ENCODE data around the gene FAM209B.
"Not testable (repeated sequence)": the region's sequence is repeated elsewhere in the genome, so short reads cannot be mapped to it uniquely, and the experiment has no call there.

FAM209B gene

GRCh38 chr20:56542489-56543030, 9.5 kb downstream of the FAM209B start:
- no peak for DNase-seq

GRCh38 chr20:56551571-56551970, 18.5 kb downstream of the FAM209B start:
- no peak for DNase-seq

DNA sequence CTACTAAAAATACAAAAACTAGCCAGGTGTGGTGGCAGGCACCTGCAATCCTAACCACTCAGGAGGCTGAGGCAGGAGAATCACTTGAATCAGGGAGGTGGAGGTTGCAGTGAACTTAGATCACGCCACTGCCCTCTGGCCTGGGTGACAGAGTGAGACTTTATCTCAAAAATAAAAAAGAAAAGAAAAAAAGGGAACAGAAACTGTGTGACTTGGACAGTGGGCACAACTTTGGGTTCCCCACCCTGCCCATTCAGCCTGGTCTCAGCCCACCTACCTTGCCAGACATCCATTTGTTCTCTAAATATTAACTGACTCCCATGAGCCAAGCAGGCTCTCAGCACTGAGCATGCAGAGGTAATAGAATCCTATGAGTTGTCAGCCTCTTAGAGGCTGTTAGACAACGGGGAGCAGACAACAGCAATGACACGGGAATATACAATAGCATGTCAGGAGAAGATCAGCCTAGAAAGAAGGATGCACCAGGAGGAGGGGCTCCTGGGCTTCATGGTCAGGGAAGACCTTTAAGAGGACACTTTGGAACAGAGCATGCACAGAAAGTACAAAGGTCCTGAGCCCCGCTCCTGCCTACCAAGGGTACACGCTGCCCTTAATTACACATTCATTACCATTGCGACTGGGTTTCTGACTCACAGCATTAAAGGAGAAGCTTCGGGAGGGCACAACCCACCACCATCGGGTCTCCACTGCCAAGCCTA, 20.0 kb downstream of the FAM209B start:
- no peak for DNase-seq

DNA sequence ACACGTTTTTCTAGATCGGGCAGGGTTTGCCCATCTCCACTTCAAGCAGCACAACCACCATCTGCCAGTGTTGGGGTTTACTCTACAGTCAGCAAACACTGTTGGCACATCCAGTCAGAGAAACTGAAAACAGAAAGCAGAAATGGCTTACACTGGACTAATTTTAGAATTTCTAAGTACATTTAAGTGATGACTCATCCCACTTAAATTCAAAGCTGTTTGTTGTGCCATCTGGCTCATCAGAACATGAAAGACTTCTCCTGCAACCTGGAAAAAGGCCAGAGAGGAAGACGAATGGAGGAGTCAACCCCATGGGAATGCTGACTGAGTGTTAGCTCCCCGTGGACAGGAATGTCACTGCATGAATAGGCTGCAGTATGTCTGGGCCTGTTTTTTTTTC, 21.8 kb downstream of the FAM209B start:
- DNase-seq, result no peak

DNA sequence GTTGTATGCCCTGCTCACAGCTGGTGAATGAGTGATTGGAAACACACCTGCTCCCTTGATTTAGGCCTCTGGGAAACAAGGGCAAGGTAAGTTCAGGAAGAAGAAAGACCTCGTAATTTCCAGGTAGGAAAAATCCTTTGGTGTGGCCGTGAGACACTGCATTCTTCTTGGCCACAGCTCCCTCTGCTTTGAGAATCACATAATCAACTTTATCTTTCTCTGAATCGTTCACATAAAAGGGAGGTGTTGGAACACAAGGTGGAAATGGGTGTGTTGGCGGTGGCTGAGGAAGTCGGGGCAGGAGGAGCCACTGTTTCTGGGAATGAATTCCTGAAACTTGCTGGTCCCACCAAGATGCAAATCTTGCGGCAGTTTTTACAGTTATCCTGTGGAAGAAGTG, 25.9 kb downstream of the FAM209B start:
- no peak for DNase-seq

GRCh38 chr20:56564526-56564925, 31.5 kb downstream of the FAM209B start:
- not testable (repeated sequence) for DNase-seq

DNA sequence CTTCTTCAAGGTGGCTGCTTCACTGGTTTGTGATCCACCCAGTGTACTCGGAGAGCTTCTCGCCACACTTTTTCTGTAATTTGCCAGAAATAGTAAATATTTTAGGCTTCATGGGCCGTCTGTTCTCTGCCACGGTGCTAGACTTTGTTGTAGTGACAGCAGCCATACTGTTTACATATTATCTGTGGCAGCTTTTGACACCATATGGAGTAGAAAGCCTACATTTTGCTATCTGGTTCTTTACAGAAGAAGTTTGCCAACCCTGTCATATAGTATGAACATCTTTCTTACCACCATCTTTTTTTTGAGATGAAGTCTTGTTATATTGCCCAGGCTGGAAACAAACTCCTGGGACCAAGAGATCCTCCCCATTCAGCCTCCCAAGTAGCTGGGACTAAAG, 32.5 kb downstream of the FAM209B start:
- no peak for DNase-seq

DNA sequence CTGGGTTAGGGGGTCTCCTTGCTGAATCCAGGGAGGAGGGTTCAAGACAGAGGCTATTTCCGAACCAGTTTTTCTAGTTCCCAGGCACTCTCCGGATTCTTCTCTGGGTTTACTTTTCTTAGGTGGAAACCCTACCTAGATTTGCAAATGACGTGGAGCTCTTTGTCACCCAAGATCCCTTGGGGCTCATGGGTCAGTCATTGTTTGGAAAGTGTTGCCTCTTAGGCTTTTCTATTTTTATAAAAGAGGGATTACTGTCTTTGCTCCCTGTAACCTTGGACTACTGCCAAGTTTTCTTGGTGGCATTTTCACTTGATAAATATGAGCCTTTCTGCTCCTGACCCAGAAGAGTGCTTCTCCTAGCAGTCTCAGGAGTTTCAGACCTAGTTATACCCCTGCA, 33.6 kb downstream of the FAM209B start:
- DNase-seq, result no peak

- no peak for DNase-seq
Measured at GRCh38 chr20:56570832-56571231, 37.8 kb downstream of the FAM209B start.

GRCh38 chr20:56572172-56572571, 39.1 kb downstream of the FAM209B start:
- no peak for DNase-seq

GRCh38 chr20:56573986-56574385, 40.9 kb downstream of the FAM209B start:
- DNase-seq, result no peak

DNA sequence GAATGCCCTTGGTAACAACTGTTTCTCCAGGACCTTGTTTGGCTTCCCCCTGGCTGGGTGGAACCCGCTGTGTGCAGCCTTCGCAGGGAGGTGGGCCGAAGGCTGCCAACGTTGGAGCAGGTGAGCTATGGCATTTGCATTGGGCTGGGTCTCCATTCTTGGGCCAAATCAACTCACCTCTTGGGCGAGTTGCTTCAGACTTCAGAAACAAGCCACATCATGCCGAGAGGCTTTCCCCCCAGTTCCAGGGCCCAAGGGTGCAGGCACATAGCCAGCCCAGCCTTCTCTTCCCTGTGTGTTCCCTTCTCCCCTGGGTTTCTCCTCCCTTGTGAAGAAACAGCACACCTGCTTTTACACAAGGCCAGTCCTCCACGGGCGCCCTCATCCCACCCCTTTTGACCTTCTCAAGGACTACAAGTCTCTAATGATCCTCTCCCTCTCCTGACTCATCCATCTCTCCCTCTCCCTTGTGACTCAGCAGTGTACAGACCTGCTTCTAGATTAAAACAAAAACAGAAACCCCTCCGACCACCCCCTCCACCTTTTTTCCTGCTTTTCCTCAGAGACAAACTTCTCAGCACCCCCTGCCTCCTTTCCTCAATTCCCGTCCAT, 41.6 kb downstream of the FAM209B start:
- no peak for DNase-seq

DNA sequence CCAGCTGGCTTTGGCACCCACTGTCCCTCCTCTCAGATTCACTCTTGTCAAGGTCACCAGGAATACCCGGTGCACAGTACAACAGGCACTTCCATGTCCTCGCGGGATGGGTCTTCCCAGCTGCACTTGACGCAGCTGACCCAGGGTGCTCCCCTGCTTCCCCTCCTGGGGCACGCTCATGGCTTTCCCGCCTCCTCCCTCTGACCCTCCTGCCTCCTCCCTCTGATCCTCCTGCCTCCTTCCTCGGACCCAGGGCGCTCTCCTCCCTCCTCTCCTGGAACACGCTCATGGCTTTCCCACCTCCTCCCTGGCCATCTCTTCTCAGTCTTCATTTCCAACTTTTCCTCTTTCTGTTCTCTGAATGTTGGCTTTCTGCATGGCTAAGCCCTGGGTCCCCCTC, 42.1 kb downstream of the FAM209B start:
- no peak for DNase-seq

DNA sequence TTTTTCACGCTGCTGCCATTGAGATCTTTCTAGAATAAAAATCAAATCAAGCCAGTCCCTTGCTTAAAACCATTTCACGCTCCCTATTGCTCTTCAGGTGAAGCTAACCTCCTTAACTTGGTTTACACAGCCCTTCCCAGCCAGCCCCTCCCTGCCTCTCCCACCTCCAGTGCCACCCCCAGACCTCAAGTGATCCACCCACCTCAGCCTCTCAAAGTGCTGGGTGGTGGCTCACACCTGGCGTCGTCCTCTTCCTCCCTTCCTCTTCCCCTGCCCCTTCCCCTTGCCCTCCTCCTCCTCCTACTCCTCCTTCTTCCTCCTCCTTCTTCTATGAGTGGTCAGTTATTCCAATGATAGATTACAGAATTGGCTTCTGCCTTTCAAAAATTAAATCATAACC, 42.9 kb downstream of the FAM209B start:
- no peak for DNase-seq

DNA sequence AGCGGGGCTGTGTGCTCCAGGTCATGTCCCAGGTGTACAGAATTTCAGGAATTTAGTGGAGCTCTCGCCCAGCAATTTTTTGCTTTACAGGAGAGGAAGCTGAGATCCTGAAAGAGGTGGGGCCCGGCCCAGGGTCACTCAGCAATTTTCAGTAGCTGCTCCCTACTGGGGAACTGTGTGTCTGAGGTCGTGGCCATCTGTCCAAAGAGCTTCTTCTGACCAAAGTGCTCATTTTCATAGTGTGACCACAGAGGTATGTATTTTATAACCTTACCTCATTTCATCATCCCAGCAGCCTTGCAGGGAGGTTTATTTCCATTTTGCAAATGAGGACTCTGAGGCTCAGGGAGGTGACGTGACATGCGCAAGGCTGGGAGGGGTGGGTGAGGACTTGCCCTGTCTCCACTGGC, 46.3 kb downstream of the FAM209B start:
- no peak for DNase-seq

- DNase-seq, result no peak
Measured at GRCh38 chr20:56580226-56580625, 47.2 kb downstream of the FAM209B start.

DNA sequence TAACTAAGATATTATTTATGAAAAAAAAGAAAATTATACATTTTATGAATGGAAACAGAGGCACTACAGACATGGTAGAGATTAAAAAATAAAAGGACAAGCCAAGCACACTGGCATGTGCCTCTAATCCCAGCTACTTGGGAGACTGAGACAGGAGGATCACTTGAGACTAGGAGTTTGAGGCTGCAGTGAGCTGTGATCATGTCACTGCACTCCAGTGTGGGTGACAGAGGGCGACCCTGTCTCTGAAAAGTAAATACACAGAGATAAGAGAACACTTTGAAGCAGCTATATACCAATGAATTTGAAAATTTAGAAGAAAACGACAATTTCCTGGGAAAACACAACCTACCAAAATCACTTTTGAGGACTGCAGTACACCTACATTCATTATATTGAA, 48.7 kb downstream of the FAM209B start:
- DNase-seq, result no peak

DNA sequence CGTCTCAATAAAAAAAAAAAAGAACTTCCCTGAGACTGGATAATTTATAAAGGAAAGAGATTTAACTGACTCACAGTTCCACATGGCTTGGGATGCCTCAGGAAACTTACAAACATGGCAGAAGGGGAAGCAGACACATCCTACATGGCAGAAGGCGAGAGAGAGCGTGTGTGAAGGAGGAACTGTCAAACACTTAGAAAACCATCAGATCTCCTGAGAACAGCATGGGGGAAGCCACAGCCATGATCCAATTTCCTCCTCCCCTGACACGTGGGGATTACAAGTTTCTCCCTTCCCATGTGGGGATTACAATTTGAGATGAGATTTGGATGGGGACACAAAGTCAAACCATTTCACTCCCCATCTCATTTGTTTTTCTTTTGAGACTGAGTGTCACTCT, 49.5 kb downstream of the FAM209B start:
- no peak for DNase-seq

DNA sequence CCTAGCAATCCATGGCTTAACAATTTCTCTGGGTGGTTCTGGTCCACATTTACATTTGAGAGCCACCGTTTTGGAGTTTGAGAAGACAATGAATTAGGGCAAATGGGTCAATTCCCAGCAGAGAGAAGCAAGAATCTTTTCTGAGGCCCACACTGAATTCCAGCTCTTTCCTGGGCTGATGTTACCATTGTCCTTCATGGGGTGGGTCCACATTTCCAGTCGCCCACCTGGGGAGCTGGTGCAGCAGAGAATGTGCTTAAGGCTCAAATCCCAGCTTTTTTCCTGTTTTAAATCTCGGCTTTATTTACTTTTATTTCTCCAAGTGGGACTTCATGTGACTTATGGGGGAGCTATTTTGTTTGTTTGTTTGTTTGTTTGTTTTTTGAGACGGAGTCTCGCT, 51.9 kb downstream of the FAM209B start:
- no peak for DNase-seq
